HepG2 (cell line): Measurements from ENCODE around the gene C10orf71.

Experiments
- CREB3 ChIP-seq: sonication (generic); formaldehyde crosslinking; IDR thresholded peaks from 2 replicates; pipeline ENCODE4 v1.5.0; 2020; ENCODE audit warnings: missing genetic modification reagents
- CTCF ChIP-seq: sonication (generic); formaldehyde crosslinking; IDR thresholded peaks from 2 replicates; pipeline ENCODE4 v1.5.0; 2020; ENCODE audit warnings: mild to moderate bottlenecking, missing genetic modification reagents, moderate library complexity
- EP300 ChIP-seq, 3 experiments: sonication (generic) in 1 of 3; formaldehyde crosslinking in 1 of 3; IDR thresholded peaks; 2 replicates each; pipeline versions ENCODE4 v1.5.1 to v1.6.1; 2011 to 2020; ENCODE audit warnings: low read depth in 2 of 3, low read length in 2 of 3, borderline replicate concordance in 1 of 3, improper control_type of control experiment in 1 of 3, mild to moderate bottlenecking in 1 of 3, missing genetic modification reagents in 1 of 3, moderate library complexity in 1 of 3
- FOXA1 ChIP-seq, 2 experiments: fragments of 450-650 bp in 1 of 2; sonication (generic) in 1 of 2; formaldehyde crosslinking in 1 of 2; IDR thresholded peaks; 2 replicates each; pipeline versions ENCODE4 v1.4.0 to v1.6.1; 2016 to 2020; ENCODE audit warnings: missing genetic modification reagents in 1 of 2
- MAX ChIP-seq: IDR thresholded peaks from 2 replicates; pipeline ENCODE4 v1.6.1; 2012; ENCODE audit warnings: inconsistent platforms
- PAX8 ChIP-seq: sonication (generic); formaldehyde crosslinking; IDR thresholded peaks from 2 replicates; pipeline ENCODE4 v1.8.0; 2022; ENCODE audit warnings: mild to moderate bottlenecking, missing genetic modification reagents, borderline replicate concordance
- POLR2A ChIP-seq, 2 experiments: IDR thresholded peaks; 2 replicates each; pipeline ENCODE4 v1.6.1; 2011; ENCODE audit warnings: low read depth in 2 of 2, low read length in 2 of 2, mild to moderate bottlenecking in 1 of 2, moderate library complexity in 1 of 2; ENCODE audit not compliant: insufficient read depth in 1 of 2
- POLR2AphosphoS5 ChIP-seq: IDR thresholded peaks from 2 replicates; pipeline ENCODE4 v1.6.1; 2012; ENCODE audit warnings: low read depth, low read length
- RXRA ChIP-seq: sonication (generic); formaldehyde crosslinking; IDR thresholded peaks from 2 replicates; pipeline ENCODE4 v1.5.1; 2020; ENCODE audit warnings: missing genetic modification reagents
- TARDBP ChIP-seq: sonication (generic); formaldehyde crosslinking; IDR thresholded peaks from 2 replicates; pipeline ENCODE4 v1.8.0; 2022; ENCODE audit warnings: mild to moderate bottlenecking, missing genetic modification reagents
- ZFP41 ChIP-seq: sonication (generic); formaldehyde crosslinking; IDR thresholded peaks from 2 replicates; pipeline ENCODE4 v1.4.0; 2020; ENCODE audit warnings: mild to moderate bottlenecking, missing genetic modification reagents, borderline replicate concordance
- ZMYM4 ChIP-seq: sonication (generic); formaldehyde crosslinking; IDR thresholded peaks from 2 replicates; pipeline ENCODE4 v1.8.1; 2023; ENCODE audit warnings: mild to moderate bottlenecking, missing genetic modification reagents
- ZNF282 ChIP-seq: fragments of 450-650 bp; IDR thresholded peaks from 2 replicates; pipeline ENCODE4 v1.6.1; 2018; ENCODE audit not compliant: partially characterized antibody
- ZNF777 ChIP-seq: sonication (generic); formaldehyde crosslinking; IDR thresholded peaks from 2 replicates; pipeline ENCODE4 v1.4.0; 2020; ENCODE audit warnings: missing genetic modification reagents

- no peak for TF ChIP-seq EP300 (IDR thresholded peaks at IDR 0.05; ENCODE audit: low read depth in 2 of 2, low read length in 2 of 2)
- TF ChIP-seq EP300 (CRISPR knock-in tag; IDR thresholded peaks at IDR 0.05; ENCODE audit: borderline replicate concordance), result no peak
- no peak for TF ChIP-seq FOXA1 (IDR thresholded peaks at IDR 0.05)
- TF ChIP-seq FOXA1 (CRISPR knock-in tag; IDR thresholded peaks at IDR 0.05), result no peak
- TF ChIP-seq RXRA (CRISPR knock-in tag), result no peak
- no peak for TF ChIP-seq PAX8 (CRISPR knock-in tag)
- TF ChIP-seq MAX, result no peak
- TF ChIP-seq ZMYM4 (CRISPR knock-in tag), result no peak
- no peak for TF ChIP-seq CTCF
- no peak for TF ChIP-seq ZFP41
- no peak for TF ChIP-seq POLR2AphosphoS5
- TF ChIP-seq TARDBP (CRISPR knock-in tag), result no peak
- no peak for TF ChIP-seq ZNF282
- no peak for TF ChIP-seq ZNF777 (CRISPR knock-in tag)
- no peak for TF ChIP-seq CREB3
- TF ChIP-seq POLR2A (IDR thresholded peaks at IDR 0.05; ENCODE audit: insufficient read depth in 1 of 2, low read depth in 2 of 2, low read length in 2 of 2), result no peak
Observed at GRCh38 chr10:49353895-49354566, 55.1 kb downstream of the C10orf71 start.
